ENCODE data around the gene LRRC3. TPM values are rescaled to one million over a fixed set of nuclear protein-coding genes. Genes with fewer than 3 reads are reported as not detected.
"Not testable (repeated sequence)": the region's sequence is repeated elsewhere in the genome, so short reads cannot be mapped to it uniquely, and the experiment has no call there.

LRRC3 gene
- polyA plus RNA-seq, 1 experiment = 0.10 TPM

GRCh38 chr21:44499631-44500030, 44.3 kb downstream of the LRRC3 start:
- peaks cover 17% of the 10 kb centered on the region for H3K27me3 ChIP-seq (ENCODE audit: control insufficient read depth, insufficient read depth, low read length)
- H3K9me3 ChIP-seq (ENCODE audit: control insufficient read depth, insufficient read depth, low read length) = peaks cover 3% of the 10 kb centered on the region; the same call in 1 of the 2 replicates
- no peak overlapping the region for H3K27ac ChIP-seq (ENCODE audit: low read depth, low read length)
- ChIA-PET POLR2A (no interaction called here), CTCF (no interaction called here)
- H3K4me3 ChIP-seq (ENCODE audit: low read depth, low read length) = no peak overlapping the region
- no peak for TF ChIP-seq CTCF (IDR thresholded peaks at IDR 0.05; ENCODE audit: low read depth, low read length)
- no peak for DNase-seq (ENCODE audit: low read depth, low spot score)

- DNase-seq (ENCODE audit: low read depth, low spot score) = no peak
- CTCF ChIA-PET = interaction anchor here (0.6 kb wide), 1 partner anchor 10 kb away, joined by 3 read pairs; no protein-coding TSS in a partner anchor
- Histone ChIP-seq H3K27ac (ENCODE audit: low read depth, low read length) (no peak overlapping the region), H3K4me3 (ENCODE audit: low read depth, low read length) (no peak overlapping the region), H3K9me3 (ENCODE audit: control insufficient read depth, insufficient read depth, low read length) (no peaks in the 10 kb centered on the region; the same call in 1 of the 2 replicates), H3K27me3 (ENCODE audit: control insufficient read depth, insufficient read depth, low read length) (peaks cover 17% of the 10 kb centered on the region)
- TF ChIP-seq CTCF (IDR thresholded peaks at IDR 0.05; ENCODE audit: low read depth, low read length) = no peak
- POLR2A ChIA-PET = no interaction called here
Measured at GRCh38 chr21:44500111-44500510, 44.8 kb downstream of the LRRC3 start.

- no peak for DNase-seq (ENCODE audit: low read depth, low spot score)
- Histone ChIP-seq H3K9me3 (ENCODE audit: control insufficient read depth, insufficient read depth, low read length) (no peaks in the 10 kb centered on the region; the same call in 1 of the 2 replicates), H3K4me3 (ENCODE audit: low read depth, low read length) (no peak overlapping the region), H3K27ac (ENCODE audit: low read depth, low read length) (no peak overlapping the region), H3K27me3 (ENCODE audit: control insufficient read depth, insufficient read depth, low read length) (peaks cover 18% of the 10 kb centered on the region)
- CTCF ChIA-PET = interaction anchor here (0.8 kb wide), 1 partner anchor 291 kb away, joined by 3 read pairs; no protein-coding TSS in a partner anchor
- POLR2A ChIA-PET = no interaction called here
- no peak for TF ChIP-seq CTCF (IDR thresholded peaks at IDR 0.05; ENCODE audit: low read depth, low read length)
Measured at GRCh38 chr21:44502171-44502958, 47.1 kb downstream of the LRRC3 start.

GRCh38 chr21:44503006-44503889, 47.9 kb downstream of the LRRC3 start:
- peaks cover 16% of the 10 kb centered on the region for H3K27me3 ChIP-seq (ENCODE audit: control insufficient read depth, insufficient read depth, low read length)
- H3K27ac ChIP-seq (ENCODE audit: low read depth, low read length); DNase-seq (ENCODE audit: low read depth, low spot score); POLR2A ChIA-PET; H3K9me3 ChIP-seq (ENCODE audit: control insufficient read depth, insufficient read depth, low read length); CTCF ChIA-PET; H3K4me3 ChIP-seq (ENCODE audit: low read depth, low read length): not testable (repeated sequence)

- Histone ChIP-seq H3K27ac (ENCODE audit: low read depth, low read length) (no peak overlapping the region), H3K9me3 (ENCODE audit: control insufficient read depth, insufficient read depth, low read length) (no peaks in the 10 kb centered on the region; the same call in 1 of the 2 replicates), H3K27me3 (ENCODE audit: control insufficient read depth, insufficient read depth, low read length) (peaks cover 12% of the 10 kb centered on the region), H3K4me3 (ENCODE audit: low read depth, low read length) (no peak overlapping the region)
- TF ChIP-seq CTCF (IDR thresholded peaks at IDR 0.05; ENCODE audit: low read depth, low read length) = no peak
- DNase-seq (ENCODE audit: low read depth, low spot score) = no peak
- ChIA-PET CTCF (no interaction called here), POLR2A (no interaction called here)
Measured at GRCh38 chr21:44503901-44504399, 48.6 kb downstream of the LRRC3 start.

All from AG04450 (cell line).